ENCODE results near the gene MCU. TPM values are rescaled to one million over a fixed set of nuclear protein-coding genes. Genes with fewer than 3 reads are reported as not detected.

Gene MCU
- total RNA-seq, 1 donor from 2014 or later: 12.2 TPM

- intact Hi-C loops (cut with micrococcal nuclease): no loop called here
Observed at GRCh38 chr10:72935361-72935760, 243.4 kb downstream of the MCU start.

Other genes with a start within 250 kb of the MCU start
- 34.2 and 35.9 TPM in 2 replicates for gene MICU1, start 66.1 kb upstream of the MCU start, total RNA-seq
- gene OIT3, start 201.6 kb downstream of the MCU start, total RNA-seq: not detected in 2 replicates